MM.1S (cell line): Measurements from ENCODE around the gene SPATA6.

Source experiments
- EZH2 ChIP-seq: fragments of 300-600 bp; sonication (generic); optimal IDR thresholded peaks from 2 replicates; pipeline ENCODE3; 2017; ENCODE audit warnings: low read depth, mild to moderate bottlenecking, antibody characterized with exemption, low read length, mixed read lengths
- EZH2phosphoT487 ChIP-seq: fragments of 300-600 bp; sonication (generic); IDR thresholded peaks from 2 replicates; pipeline ENCODE4 v1.6.1; 2018; ENCODE audit warnings: antibody characterized with exemption, low read length
- TF ChIP-seq, protein P1 (sequence below): fragments of 300-600 bp; sonication (generic); IDR thresholded peaks from 2 replicates; pipeline ENCODE4 v1.5.1; 2016; ENCODE audit warnings: antibody characterized with exemption, low read length, mixed read lengths

DNA sequence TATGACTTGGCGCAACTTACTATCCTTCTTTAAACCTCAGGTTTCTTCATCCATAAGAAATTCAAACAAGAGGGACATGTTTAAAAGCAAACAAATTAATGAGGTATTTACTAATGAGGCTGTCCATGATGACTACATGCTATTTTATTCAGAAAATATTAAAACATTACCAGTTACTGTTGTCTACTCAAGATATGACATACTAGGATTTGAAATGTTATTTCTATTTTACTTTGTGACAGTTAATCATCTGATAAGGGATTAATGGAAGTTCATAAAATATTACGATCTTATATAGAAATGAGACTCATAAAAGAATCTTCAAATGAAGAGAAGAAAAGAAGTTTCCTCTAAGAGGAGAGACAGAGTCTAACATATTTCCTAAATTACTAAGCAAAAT, 80.1 kb downstream of the SPATA6 start:
- TF ChIP-seq EZH2phosphoT487 (no peak), EZH2 (no peak)
- TF ChIP-seq, protein P1, sequence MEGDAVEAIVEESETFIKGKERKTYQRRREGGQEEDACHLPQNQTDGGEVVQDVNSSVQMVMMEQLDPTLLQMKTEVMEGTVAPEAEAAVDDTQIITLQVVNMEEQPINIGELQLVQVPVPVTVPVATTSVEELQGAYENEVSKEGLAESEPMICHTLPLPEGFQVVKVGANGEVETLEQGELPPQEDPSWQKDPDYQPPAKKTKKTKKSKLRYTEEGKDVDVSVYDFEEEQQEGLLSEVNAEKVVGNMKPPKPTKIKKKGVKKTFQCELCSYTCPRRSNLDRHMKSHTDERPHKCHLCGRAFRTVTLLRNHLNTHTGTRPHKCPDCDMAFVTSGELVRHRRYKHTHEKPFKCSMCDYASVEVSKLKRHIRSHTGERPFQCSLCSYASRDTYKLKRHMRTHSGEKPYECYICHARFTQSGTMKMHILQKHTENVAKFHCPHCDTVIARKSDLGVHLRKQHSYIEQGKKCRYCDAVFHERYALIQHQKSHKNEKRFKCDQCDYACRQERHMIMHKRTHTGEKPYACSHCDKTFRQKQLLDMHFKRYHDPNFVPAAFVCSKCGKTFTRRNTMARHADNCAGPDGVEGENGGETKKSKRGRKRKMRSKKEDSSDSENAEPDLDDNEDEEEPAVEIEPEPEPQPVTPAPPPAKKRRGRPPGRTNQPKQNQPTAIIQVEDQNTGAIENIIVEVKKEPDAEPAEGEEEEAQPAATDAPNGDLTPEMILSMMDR = no peak
